ENCODE data around the gene SWSAP1. TPM values are rescaled to one million over a fixed set of nuclear protein-coding genes. Genes with fewer than 3 reads are reported as not detected.
A peak's percentile ranks its signal among the peaks of the same experiment; 100 is the strongest.

The SWSAP1 gene
- total and polyA plus RNA-seq, 12 donors, result 2.1 to 8.4 (median 4.4) TPM

DNA sequence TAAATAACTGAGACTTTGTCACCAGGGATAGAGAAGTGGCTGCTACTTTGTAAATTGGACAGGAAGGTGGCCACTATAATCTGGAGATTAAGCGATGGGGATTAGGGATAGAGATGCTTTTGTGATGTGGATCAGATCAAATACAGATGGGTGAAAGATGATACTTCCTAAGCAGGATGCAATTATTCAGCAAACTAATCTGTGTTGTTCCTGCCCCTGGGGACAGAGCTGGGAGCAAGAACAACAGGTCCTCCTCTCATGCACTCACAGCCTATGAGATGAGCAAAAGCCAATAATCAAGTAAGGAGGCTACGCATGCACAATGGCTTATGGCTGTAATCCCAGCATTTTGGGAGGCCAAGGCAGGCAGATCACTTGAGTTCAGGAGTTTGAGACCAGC, 40.1 kb downstream of the SWSAP1 start:
- Histone ChIP-seq H3K9me3 (replicated peaks in 1 of 3) (no peaks in the 10 kb centered on the region), H3K36me3 (replicated peaks in 1 of 2) (no peaks in the 10 kb centered on the region), H3K4me3 (no peak overlapping the region), H3K27me3 (no peaks in the 10 kb centered on the region), H3K27ac (no peak overlapping the region), H3K4me1 (replicated peaks in 1 of 2) (peaks cover 0 to 10% of the 10 kb centered on the region in 2 donors)
- 86 to 97% (median 94%) methylated on average over 2 of the region's 2 CpGs for WGBS, 4 donors
- intact Hi-C loops (cut with DNase I), result no loop called here
- TF ChIP-seq, protein P1, sequence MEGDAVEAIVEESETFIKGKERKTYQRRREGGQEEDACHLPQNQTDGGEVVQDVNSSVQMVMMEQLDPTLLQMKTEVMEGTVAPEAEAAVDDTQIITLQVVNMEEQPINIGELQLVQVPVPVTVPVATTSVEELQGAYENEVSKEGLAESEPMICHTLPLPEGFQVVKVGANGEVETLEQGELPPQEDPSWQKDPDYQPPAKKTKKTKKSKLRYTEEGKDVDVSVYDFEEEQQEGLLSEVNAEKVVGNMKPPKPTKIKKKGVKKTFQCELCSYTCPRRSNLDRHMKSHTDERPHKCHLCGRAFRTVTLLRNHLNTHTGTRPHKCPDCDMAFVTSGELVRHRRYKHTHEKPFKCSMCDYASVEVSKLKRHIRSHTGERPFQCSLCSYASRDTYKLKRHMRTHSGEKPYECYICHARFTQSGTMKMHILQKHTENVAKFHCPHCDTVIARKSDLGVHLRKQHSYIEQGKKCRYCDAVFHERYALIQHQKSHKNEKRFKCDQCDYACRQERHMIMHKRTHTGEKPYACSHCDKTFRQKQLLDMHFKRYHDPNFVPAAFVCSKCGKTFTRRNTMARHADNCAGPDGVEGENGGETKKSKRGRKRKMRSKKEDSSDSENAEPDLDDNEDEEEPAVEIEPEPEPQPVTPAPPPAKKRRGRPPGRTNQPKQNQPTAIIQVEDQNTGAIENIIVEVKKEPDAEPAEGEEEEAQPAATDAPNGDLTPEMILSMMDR (IDR thresholded peaks at IDR 0.05), result no peak
- no peak for TF ChIP-seq POLR2A (IDR thresholded peaks at IDR 0.05)
- DNase-seq, result no peak

DNA sequence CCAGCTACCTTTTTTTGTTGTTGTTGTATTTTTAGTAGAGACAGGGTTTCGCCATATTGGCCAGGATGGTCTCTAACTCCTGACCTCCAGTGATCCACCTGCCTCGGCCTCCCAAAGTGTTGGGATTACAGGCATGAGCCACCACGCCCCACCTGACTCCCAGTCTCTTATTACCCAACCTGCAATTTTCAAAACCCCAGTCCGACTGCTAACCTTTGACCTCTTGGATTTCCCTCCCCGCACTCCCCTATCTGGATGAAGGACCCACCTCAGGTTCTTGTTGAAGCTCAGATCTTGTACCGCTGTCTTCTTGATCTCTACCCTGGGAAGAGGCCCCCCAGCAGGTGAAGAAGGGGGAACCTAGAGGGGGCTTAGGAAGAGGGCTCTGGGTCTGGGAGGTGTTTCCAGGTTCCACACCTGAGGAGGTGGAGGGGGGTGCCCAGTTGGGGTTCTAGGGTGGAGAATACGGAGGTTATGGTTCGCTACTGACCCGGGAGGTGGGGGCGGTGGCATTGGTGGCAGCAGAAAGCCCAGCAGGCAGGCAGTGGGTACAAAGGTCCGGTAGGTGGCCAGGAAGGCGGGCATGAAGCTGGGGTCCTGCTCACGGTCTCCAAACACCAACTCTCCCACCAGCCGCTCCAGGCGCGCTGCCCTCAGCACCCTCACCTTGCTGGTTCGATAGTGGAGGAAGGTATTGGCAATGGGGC, 42.0 kb downstream of the SWSAP1 start:
- H3K27me3 ChIP-seq, result no peaks in the 10 kb centered on the region
- TF ChIP-seq, protein P1 (IDR thresholded peaks at IDR 0.05), result no peak
- no peak for TF ChIP-seq POLR2A (IDR thresholded peaks at IDR 0.05)
- WGBS, 4 donors, result 94 to 97% (median 95%) methylated on average over 17 of the region's 17 CpGs

DNA sequence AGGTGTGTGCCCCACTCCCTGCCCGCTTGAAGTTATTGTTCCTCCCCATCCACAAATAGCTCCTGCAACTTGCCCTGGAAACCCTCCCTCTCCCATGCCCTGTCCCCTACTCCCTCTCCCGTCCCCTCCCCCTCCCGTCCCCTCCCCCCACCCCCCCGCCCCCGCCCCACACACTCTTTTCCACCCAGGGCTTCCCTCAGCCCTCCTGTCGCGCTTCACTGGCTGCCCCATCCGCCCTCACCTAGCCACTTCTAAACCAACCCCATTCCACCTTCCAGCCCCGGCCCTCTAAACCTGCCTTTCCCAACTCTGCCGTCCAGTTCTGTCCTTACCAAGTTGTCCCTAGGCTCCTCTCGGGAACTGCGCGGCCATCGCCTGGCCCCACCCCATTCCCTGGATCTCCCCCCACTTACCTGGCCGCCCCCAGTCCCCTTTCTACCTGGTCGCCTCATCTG, 43.7 kb downstream of the SWSAP1 start:
- intact Hi-C loops (cut with DNase I), result no loop called here

More for the DNA sequence above, 42.0 kb downstream of the SWSAP1 start:
- intact Hi-C loops (cut with DNase I), result no loop called here
- no peak overlapping the region for H3K4me3 ChIP-seq
- H3K9me3 ChIP-seq (replicated peaks in 1 of 3), result no peaks in the 10 kb centered on the region
- H3K36me3 ChIP-seq (replicated peaks in 1 of 2), result no peaks in the 10 kb centered on the region
- DNase-seq, result no peak
- peaks cover 6 to 29% of the 10 kb centered on the region in 2 donors for H3K4me1 ChIP-seq (replicated peaks in 1 of 2)
- no peak overlapping the region for H3K27ac ChIP-seq

More for the DNA sequence above, 43.7 kb downstream of the SWSAP1 start:
- WGBS, 4 donors, result 12 to 14% (median 13%) methylated on average over 11 to 16 of the region's 16 CpGs
- Histone ChIP-seq H3K9me3 (replicated peaks in 1 of 3) (no peaks in the 10 kb centered on the region), H3K27me3 (no peaks in the 10 kb centered on the region), H3K27ac (peak overlapping the region in 1 of 5 donors; percentile 83), H3K4me1 (replicated peaks in 1 of 2) (peaks cover 10 to 35% of the 10 kb centered on the region in 2 donors), H3K36me3 (replicated peaks in 1 of 2) (no peaks in the 10 kb centered on the region), H3K4me3 (peak overlapping the region in 2 of 4 donors; percentile 22 to 60)
- DNase-seq, result no peak
- no peak for TF ChIP-seq POLR2A (IDR thresholded peaks at IDR 0.05)
- TF ChIP-seq, protein P1 (IDR thresholded peaks at IDR 0.05), result no peak
